Ammon's horn (tissue), 1 donor: ENCODE measurements around the gene PIK3R2.

Experiments
- DNase-seq: peaks from one replicate; pipeline ENCODE4 v3.0.0-alpha.2; 2016; ENCODE audit warnings: low spot score

Gene PIK3R2

DNA sequence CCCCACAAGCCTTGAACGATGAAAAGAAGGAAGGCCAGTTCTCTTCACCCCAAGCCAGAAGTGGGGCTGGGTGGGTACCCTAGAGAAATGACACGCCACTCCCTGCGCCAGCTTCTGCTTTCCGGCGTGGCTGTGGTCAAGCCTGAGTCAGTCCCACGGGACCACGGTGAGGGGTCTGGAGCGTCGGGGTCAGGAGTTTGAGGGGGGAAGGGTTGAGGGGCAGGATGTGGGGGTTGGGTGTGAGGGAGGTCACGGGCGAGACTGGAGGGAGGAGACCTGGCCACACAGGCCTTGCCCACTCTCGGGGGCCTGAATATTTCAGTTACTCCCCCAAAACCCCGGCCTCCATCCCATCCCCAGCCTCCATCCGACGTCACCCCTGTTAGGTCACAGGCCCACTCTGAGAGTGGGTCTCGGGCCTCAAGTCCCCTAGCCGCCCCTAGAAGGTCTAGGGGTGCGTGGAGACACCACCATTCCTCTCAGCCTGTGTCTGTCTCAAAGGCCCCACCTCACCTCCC is 20.1 kb downstream of the PIK3R2 start:
- no peak for DNase-seq

DNA sequence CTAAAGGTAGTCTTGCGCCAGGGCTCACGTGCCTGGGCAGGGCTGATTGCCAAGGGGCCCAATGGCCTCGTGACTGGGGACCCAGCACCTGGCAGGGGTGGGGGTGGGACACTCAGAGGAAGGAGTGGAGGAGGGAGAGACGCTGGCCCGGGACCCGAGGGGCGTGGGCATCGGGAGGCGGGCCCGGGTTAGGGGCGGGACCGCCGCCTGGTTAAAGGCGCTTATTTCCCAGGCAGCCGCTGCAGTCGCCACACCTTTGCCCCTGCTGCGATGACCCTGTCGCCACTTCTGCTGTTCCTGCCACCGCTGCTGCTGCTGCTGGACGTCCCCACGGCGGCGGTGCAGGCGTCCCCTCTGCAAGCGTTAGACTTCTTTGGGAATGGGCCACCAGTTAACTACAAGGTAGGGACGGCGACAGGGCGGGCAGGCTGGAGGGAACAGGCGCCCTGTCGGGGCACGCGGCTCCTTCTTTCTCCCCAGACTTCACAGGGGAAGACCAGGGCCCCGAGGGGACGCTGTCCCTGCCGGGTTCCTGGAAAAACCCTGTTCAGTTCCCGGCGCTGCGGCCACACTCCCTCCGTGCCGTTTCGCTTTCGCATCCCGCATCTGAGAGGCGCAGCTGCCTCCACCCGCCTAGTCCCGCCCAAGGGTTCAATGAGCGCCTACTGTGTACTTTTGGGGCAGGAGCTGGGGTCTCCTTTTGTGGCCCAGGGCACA is 20.8 kb downstream of the PIK3R2 start, which contains the start of gene IFI30:
Gene IFI30 (plus strand): TSS at position 242 of the 717 bp plus-strand sequence. CDS start 29 bp downstream, at position 271.
- DNase-seq: peak; percentile 68

DNA sequence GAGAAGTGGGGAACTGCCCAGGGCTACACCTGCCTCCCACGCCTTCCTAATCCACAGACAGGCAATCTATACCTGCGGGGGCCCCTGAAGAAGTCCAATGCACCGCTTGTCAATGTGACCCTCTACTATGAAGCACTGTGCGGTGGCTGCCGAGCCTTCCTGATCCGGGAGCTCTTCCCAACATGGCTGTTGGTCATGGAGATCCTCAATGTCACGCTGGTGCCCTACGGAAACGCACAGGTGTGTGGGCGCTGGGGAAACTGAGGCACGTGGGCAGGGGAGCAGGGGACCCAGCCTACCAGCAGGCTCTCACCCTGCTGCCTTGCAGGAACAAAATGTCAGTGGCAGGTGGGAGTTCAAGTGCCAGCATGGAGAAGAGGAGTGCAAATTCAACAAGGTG is 22.0 kb downstream of the PIK3R2 start:
- DNase-seq: no peak

DNA sequence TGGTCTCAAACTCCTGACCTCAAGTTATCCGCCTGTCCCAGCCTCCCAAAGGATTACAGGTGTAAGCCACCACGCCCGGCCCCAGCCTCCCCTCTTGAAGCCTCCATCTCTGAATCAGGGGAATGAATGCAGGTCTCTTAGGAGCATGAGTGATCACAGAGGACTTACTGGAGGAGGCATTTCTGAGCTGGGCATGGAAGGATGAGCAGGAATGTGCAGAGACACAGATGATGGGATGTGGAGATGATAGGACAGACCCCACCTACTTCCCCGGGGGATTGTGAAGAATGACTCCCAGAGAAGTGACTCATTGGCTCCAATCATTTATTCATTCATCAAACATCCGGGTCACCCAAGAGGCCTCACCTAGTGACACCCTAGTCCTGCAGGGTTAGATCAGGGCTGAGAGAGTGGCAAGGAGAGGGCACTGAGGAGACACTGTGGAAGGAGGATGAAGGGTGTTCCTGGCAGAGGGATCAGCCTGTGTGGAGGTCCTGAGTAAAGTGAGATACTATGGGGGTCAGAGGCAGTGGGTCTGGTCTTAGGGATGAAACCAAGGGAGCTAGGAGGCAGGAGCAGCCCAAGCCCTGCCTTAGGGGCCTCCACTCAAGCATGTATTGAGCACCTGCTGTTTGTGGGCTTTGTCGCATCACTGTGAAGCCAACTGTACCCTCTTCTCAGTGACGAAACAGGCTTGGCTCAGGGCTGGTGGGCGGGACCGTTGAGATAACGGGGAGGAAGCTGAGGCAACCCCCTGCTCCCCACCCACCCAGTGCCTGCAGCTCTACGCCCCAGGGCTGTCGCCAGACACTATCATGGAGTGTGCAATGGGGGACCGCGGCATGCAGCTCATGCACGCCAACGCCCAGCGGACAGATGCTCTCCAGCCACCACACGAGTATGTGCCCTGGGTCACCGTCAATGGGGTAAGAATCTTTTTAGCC is 23.7 kb downstream of the PIK3R2 start:
- no peak for DNase-seq

DNA sequence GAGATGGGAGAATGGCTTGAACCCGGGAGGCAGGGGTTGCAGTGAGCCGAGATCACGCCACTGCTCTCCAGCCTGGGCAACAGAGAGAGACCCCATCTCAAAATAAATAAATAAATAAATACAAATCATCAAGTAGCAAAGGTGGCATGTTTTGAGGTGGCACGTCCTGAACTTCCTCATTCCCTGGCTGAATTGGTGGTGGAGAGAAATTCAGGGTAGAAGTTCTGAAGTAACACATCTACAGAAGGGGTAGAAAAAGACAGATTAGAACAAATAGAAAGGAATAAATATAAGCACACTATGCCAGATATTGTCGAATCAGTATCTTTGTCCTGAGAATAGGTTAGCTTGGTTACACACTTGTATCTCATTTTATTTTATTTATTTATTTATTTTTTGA is 27.0 kb downstream of the PIK3R2 start:
- DNase-seq: no peak

DNA sequence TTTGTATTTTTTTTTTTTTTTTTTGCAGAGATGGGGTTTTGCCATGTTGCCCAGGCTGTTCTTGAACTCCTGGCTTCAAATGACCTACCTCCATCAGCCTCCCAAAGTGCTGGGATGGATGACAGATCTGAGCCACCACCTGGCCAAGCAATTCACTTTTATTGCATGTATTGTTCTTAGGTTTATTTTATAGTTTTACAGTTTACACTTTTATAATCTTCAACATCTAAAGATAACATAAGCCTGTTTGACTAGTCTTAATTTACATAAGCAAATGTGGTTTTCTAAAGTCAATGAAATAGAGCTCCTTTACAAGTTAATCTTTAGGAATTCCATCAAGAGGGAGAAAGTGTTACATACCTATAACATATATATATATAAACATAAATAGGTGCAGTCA is 30.6 kb downstream of the PIK3R2 start:
- no peak for DNase-seq

DNA sequence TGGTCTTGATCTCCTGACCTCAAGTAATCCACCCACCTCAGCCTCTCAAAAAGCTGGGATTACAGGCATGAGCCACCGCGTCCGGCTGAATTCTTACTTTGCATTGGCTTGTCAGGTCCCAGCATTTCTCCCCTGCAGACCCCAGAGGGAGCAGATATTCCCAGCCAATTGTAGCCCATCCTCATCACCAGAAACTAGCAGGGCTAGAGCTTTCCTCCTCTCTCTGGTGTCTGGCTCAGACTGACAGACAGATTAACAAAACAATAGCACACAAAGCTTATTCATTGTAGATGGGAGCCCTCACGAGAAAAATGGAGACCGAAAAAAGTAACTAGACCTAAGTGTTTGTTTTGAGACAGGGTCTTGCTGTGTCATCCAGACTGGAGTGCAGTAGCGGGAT is 32.6 kb downstream of the PIK3R2 start:
- no peak for DNase-seq

DNA sequence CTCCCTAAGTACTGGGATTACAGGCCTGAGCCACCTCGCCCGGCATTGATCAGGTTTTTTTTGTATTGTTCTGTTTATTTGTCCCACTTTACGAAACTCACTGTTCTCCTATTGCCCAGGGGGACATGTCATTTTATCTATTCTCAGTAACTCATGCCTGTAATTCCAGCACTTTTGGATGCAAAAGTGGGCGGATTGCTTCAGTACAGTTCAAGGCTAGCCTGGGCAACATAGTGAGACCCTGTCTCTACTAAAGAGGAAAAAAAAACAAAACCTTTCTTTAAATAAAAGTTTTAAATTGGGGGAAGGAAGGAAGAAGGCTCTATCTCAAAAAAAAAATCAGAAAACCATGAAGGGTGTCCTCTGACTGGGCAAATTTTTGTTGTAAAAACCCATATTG is 37.3 kb downstream of the PIK3R2 start:
- DNase-seq: no peak

DNA sequence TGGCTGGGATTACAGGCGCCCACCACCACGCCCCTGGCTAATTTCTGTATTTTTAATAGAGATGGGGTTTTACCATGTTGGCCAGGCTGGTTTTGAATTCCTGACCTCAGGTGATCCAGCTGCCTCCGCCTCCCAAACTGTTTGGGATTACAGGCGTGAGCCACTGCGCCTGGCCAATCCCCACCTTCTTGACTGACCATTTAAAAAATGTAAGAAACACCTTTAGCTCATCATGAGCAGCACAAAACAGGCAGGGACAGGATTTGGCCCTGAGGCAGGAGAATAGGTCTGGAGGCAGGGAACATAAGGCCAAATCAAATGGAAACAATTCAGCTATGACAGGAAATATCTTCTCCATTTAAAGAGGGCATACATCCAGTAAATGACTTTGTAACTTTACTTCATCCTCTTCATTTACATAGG is 38.7 kb downstream of the PIK3R2 start:
- DNase-seq: no peak

DNA sequence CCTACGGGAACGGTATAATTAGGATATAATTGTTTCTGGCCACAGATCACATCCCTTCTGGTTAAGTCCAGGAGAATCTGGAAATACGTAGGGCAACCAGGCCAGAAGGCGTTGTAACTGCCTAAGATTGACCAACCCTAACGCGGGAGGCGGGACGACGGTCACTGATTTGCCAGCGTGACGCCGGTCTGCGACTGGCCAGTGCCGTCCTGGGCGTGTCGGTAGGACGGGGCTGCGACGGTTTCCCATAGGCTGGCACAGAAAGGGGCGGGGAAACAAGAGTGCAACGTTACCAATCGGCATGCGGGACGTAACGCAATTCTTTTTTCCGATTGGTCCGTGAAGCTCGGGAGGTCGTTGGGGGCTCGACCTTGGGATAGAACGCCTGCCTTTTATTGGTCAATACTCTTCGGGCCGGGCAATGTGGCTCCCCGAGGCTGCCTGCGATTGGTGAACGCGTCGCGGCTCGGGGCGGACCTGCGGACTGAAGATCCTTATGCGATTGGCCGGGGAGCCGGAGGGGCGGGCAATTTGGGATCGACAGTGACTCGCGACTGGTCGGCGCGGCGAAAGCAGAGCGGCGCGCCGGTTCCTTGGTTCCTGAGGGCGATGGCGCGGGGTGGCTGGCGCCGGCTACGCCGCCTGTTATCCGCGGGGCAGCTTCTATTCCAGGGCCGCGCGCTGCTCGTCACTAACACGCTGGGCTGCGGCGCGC is 39.9 kb downstream of the PIK3R2 start, which contains the start of gene MPV17L2:
Gene MPV17L2 (plus strand): TSS at position 546 of the 715 bp plus-strand sequence. CDS start 64 bp downstream, at position 610.
- DNase-seq: peak; percentile 100

DNA sequence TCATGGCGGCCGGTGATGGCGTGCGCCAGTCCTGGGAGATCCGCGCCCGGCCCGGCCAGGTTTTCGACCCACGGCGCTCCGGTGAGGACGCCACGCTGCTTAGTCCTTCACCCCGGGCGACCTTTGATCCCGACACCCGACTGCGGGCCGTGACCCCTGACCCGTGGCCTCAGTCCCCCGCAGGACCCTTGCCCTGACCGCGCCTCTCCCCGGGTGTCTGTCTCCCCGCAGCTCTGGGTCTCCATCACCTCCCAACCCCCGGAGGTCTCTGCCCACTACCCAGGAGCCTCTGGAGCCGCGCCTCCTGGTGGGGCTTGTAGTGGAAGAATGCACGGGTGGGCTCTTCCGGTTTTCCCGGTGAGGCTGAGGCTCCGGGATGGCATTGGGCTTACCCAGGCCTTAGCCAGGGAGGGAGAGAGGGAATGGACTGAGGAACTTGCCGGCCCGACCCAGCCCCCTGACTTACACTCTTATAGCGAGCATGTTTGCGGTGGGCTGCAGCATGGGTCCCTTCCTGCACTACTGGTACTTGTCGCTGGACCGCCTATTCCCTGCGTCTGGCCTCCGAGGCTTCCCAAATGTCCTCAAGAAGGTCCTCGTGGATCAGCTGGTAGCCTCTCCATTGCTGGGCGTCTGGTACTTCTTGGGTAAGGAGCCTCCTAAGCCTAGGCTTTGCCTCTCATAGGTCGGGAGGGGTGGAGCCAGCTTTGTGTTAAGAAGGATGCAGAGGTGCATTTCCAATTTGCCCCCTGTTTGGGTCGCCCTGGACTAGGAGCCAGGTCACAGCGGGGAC is 40.6 kb downstream of the PIK3R2 start:
- no peak for DNase-seq

DNA sequence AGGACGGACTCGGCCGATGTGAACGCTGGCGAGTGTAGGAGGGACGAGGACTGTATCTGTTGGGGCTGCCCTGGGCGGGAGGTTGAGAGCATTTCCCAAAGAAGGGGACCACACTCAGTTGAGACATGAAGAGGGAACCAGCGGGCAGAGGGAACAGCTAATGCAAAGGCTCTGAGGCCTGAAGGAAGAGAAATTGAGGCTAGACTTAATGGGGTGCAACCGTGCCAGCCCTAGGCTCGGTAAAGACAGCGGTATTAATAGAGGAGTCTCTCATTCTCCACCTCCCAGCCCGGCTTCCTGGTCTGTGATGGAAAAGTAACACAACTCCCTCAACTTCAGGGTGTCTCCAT is 41.2 kb downstream of the PIK3R2 start:
- no peak for DNase-seq

DNA sequence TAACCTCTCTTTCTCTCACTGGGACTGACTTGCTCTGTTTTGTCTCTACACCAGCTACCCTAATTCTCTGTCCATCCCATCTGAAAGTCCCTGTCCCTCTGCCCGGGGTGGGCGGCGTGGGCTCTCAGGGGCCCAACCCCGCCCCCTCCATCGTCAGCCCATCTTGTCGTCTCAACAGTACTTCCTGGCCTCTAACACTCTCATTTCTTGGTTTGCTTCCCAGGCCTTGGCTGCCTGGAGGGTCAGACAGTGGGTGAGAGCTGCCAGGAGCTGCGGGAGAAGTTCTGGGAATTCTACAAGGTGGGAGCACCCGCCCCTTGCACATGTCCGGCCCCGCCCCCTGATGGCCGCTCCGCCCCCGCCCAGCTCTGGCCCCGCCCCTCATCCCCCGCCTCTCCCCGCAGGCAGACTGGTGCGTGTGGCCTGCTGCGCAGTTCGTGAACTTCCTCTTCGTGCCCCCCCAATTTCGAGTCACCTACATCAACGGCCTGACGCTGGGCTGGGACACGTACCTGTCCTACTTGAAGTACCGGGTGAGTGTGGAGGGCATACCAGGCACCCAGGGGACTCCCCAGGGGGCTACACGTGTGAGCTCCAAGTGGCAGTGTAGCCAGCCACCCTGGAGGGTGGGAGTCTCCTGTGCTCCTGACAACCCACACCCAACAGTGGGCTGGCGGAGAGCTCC is 41.7 kb downstream of the PIK3R2 start:
- no peak for DNase-seq

DNA sequence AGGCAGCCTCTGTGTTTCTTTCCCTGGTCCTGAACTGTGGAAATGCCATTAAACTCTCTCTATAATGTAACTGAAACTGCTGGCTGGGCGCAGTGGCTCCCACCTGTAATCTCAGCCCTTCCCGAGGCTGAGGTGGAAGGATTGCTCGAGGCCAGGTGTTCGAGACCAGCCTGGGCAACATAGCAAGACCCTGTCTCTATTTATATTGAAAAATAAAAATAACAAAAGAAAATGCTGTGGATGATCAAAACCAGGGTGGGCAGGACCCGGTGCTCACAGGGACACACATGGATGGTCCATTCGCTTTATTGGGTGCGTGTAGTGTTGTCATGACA is 43.5 kb downstream of the PIK3R2 start:
- no peak for DNase-seq

DNA sequence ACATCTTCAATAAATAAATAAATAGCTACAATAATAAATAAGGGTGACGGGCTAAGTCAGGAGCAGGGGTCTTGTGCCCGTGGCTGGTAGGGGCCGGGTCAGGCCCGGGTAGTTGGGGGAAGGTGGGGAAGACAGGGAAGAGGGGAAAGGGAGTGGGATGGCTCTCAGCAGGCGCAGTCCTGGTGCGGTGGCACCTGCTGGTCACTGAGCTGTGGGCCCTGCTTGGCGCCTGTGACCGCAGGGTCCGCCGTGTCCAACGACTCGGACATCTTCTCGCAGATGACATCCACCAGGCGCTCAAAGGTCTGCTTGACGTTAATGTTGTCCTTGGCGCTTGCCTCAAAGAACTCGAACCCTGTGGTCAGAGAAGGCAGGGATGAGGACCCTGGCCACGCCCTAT is 44.3 kb downstream of the PIK3R2 start:
- DNase-seq: no peak

DNA sequence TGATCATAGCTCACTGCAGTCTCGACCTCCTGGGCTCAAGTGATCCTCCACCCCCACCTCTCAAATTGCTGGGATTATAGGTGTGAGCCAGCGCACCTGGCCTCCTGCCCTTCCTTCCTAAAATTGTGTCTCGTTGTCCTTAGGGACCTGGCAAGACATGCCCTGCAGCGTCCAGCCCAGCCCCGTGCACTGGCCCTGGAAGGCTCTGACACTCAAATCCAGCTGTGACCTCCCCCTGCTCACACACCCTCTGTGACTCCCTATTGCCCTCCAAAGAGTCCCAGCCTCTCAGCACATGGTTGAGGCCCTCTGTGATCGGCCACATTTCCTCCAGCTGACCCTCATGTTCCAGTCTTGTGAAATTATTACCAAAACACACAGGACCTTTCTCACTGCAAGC is 45.0 kb downstream of the PIK3R2 start:
- no peak for DNase-seq

DNA sequence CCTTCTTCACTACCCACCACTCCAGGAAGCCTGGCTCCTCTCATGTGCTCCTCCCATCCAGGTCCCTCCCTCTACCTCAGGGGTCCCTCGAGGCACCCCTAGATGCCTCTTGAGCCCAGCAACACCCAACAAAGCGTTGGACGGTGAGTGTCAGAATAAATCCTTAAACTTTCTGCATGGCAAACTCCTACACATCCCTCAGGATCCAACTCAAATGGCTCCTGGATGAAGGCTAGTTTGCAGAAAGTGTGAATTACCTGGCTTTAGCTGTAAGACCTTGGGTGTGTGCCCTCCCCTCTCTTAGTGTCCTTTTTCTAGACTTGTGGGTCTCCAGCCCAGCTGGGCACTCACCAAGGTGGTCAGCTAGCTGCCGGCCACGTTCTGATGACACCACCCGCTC is 45.4 kb downstream of the PIK3R2 start:
- no peak for DNase-seq

DNA sequence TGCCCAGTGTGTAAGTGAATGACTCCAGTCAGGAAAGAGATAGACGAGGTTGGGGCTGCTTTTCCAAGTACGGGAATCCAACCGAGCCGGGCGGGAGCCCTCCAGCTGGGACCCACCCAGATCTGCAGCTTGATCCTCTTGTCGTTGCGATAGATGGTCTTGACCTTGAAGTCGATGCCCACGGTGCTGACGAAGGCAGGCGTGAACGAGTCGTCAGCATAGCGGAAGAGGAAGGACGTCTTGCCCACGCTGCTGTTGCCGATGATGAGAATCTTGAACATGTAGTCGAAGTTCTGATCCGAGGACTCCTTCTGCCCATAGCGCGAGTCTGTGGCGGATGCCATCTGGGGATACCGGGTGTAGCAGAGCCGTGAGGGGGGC is 49.4 kb downstream of the PIK3R2 start:
- peak; percentile 33 for DNase-seq

DNA sequence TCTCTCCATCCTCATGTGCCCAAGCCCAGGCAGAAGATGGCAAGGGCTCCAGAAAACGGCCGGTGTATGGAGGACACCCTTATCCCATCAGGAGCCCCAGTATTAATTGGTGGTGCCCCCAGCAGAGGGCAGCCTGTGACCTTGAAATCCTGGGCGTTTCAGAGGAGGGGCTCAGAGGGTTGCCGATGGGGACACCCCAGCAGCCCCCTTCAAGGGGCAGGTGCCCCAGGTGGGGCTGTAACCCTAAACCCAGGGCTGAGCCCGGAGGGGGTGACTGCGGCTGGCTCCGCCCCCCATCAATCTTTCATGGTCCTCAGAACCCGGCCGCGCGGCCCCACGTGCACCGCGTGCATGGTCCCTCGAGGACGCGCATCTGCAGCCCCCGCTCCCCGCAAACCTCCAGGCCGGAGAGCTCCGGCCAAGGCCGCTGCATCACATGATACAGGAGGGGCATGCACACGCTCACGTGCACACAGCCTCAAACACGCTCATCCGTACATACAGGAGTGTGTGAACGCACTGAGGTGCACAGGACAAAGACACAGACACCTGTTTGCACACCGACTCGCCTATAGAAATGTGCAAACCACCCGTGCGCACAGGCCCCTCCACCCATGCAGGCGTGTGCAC is 49.9 kb downstream of the PIK3R2 start:
- peak; percentile 50 for DNase-seq

DNA sequence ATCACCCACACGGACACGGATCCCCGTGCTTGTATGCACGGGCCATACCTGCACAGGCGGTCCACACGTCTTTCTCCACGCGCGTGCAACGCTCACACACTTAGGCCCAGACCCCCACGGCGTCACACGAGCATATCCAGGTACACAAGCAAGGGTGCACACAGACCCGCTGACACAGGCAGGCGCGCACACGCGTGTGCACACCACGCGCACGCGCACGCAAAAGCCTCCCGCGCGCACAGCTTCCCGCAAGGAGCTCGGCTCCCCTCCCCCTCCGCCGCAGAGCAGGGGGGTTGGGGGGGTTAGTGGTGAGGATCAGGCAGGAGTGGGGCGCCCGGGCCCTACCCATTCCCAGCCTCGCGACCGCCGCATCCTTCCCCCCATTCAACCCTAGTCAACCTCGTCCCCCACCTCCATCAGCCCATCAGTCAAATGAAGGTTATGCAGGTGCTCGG is 50.5 kb downstream of the PIK3R2 start:
- peak; percentile 77 for DNase-seq
